A549 (cell line): ENCODE results near the gene RARB. TPM values are rescaled to one million over a fixed set of nuclear protein-coding genes. Genes with fewer than 3 reads are reported as not detected.

Experiments
- ATAC-seq, 2 experiments: fragments of 200-7000 bp in 1 of 2; fragments of >200 bp in 1 of 2; cut with Nextera tagmentation in 1 of 2; cut with Tn5 transposase in 1 of 2; 3 replicates each; pipeline versions ENCODE4 v1.8.0 to v1.9.1; 2018 to 2020; ENCODE audit warnings: mild to moderate bottlenecking in 1 of 2, moderate library complexity in 1 of 2
- CTCF ChIA-PET: fragments of 300-600 bp; sonication (Branson Sonifier 250); formaldehyde crosslinking; extraction: SDS; loops from one replicate; lab custom pipeline; 2021; ENCODE audit warnings: antibody characterized with exemption, inconsistent platforms; lab: Yijun Ruan, JAX
- POLR2A ChIA-PET: fragments of 350-600 bp; formaldehyde crosslinking; extraction: SDS; loops from one replicate; lab custom pipeline; 2021; ENCODE audit warnings: antibody characterized with exemption, inconsistent platforms; lab: Yijun Ruan, JAX
- DNase-seq, 2 experiments: peaks; one replicate each; pipeline versions ENCODE4 v3.0.0 to v3.0.0-alpha.2; 2011 to 2016; ENCODE audit warnings: low read depth in 1 of 2, low spot score in 1 of 2
- FAIRE-seq: peaks from 2 replicates; lab custom pipeline; 2011; peaks lifted over from hg19 to GRCh38; lab: Jason Lieb, UNC
- H3K27ac ChIP-seq, 2 experiments: fragments of >200 bp; sonication (Bioruptor Twin); formaldehyde crosslinking; 3 replicates each; pipeline ENCODE4 v1.5.1; 2016 to 2017
- H3K4me1 ChIP-seq: fragments of >200 bp; sonication (Bioruptor Twin); formaldehyde crosslinking; 3 replicates; pipeline ENCODE4 v1.6.1; 2016
- H3K4me2 ChIP-seq: fragments of >200 bp; sonication (Bioruptor Twin); formaldehyde crosslinking; 3 replicates; pipeline ENCODE4 v1.6.1; 2016
- H3K4me3 ChIP-seq: fragments of >200 bp; sonication (Bioruptor Twin); formaldehyde crosslinking; 3 replicates; pipeline ENCODE4 v1.5.1; 2016
- H3K9me3 ChIP-seq: fragments of >200 bp; sonication (Bioruptor Twin); formaldehyde crosslinking; 3 replicates; pipeline ENCODE4 v1.6.1; 2016
- CBX8 ChIP-seq: fragments of 200-600 bp; sonication (generic); IDR thresholded peaks from 2 replicates; pipeline ENCODE4 v1.6.1; 2016
- CEBPB ChIP-seq, 2 experiments: fragments of >200 bp in 1 of 2; sonication (Bioruptor Twin) in 1 of 2; formaldehyde crosslinking in 1 of 2; IDR thresholded peaks; 2 replicates each; pipeline ENCODE4 v1.6.1; 2012 to 2016
- CTCF ChIP-seq: fragments of >200 bp; sonication (Bioruptor Twin); formaldehyde crosslinking; IDR thresholded peaks from 3 replicates; pipeline ENCODE4 v1.5.1; 2016
- E2F6 ChIP-seq: IDR thresholded peaks from 2 replicates; pipeline ENCODE4 v1.6.1; 2012; ENCODE audit warnings: low read depth, borderline replicate concordance
- EHF ChIP-seq: fragments of 250-450 bp; sonication (Bioruptor Pico); IDR thresholded peaks from 2 replicates; pipeline ENCODE4 v1.5.0; 2020; ENCODE audit warnings: mild to moderate bottlenecking
- EHMT2 ChIP-seq: fragments of 200-600 bp; sonication (generic); IDR thresholded peaks from 2 replicates; pipeline ENCODE4 v1.6.1; 2016; ENCODE audit warnings: antibody characterized with exemption, low read depth, mild to moderate bottlenecking, moderate library complexity
- ESRRA ChIP-seq: fragments of 150-350 bp; IDR thresholded peaks from 2 replicates; pipeline ENCODE4 v1.6.1; 2014; ENCODE audit warnings: mild to moderate bottlenecking, low read length, borderline replicate concordance
- FOSL2 ChIP-seq, 2 experiments: fragments of 450-650 bp in 1 of 2; fragments of >200 bp in 1 of 2; sonication (Bioruptor Twin) in 1 of 2; formaldehyde crosslinking; IDR thresholded peaks; 2 replicates each; pipeline versions ENCODE4 v1.5.0 to v1.6.1; 2016 to 2020; ENCODE audit warnings: mild to moderate bottlenecking in 1 of 2, moderate library complexity in 1 of 2
- HDAC2 ChIP-seq: fragments of 200-600 bp; sonication (generic); IDR thresholded peaks from 2 replicates; pipeline ENCODE4 v1.6.1; 2016
- HEYL ChIP-seq: fragments of 250-450 bp; sonication (Bioruptor Pico); IDR thresholded peaks from 2 replicates; pipeline ENCODE4 v1.8.0; 2021; ENCODE audit warnings: mild to moderate bottlenecking, moderate library complexity
- HMGXB4 ChIP-seq: fragments of 250-450 bp; sonication (Bioruptor Pico); IDR thresholded peaks from 2 replicates; pipeline ENCODE4 v1.5.0; 2021; ENCODE audit warnings: mild to moderate bottlenecking, moderate library complexity, borderline replicate concordance
- HOXB13 ChIP-seq: fragments of 250-450 bp; sonication (Bioruptor Pico); IDR thresholded peaks from 2 replicates; pipeline ENCODE4 v1.5.0; 2020; ENCODE audit warnings: low read depth, mild to moderate bottlenecking, moderate library complexity
- HOXB5 ChIP-seq: fragments of 250-450 bp; sonication (Bioruptor Pico); IDR thresholded peaks from 2 replicates; pipeline ENCODE4 v1.5.0; 2020; ENCODE audit warnings: mild to moderate bottlenecking, moderate library complexity
- JUN ChIP-seq, 2 experiments: fragments of >200 bp; sonication (Bioruptor Twin); formaldehyde crosslinking; IDR thresholded peaks; 2 replicates in 1 of 2; 3 replicates in 1 of 2; pipeline ENCODE4 v1.6.1; 2016 to 2017
- KDM1A ChIP-seq: fragments of 200-600 bp; sonication (generic); IDR thresholded peaks from 2 replicates; pipeline ENCODE4 v1.6.1; 2016; ENCODE audit warnings: low read depth, mild to moderate bottlenecking
- KDM5A ChIP-seq: fragments of 200-600 bp; sonication (generic); IDR thresholded peaks from 2 replicates; pipeline ENCODE4 v1.6.1; 2016; ENCODE audit warnings: antibody characterized with exemption, mild to moderate bottlenecking
- NPAS2 ChIP-seq: fragments of 250-450 bp; sonication (Bioruptor Pico); IDR thresholded peaks from 2 replicates; pipeline ENCODE4 v1.8.0; 2022; ENCODE audit warnings: mild to moderate bottlenecking, moderate library complexity, borderline replicate concordance
- PHF8 ChIP-seq: fragments of 200-600 bp; sonication (generic); IDR thresholded peaks from 2 replicates; pipeline ENCODE4 v1.6.1; 2016; ENCODE audit warnings: low read depth, mild to moderate bottlenecking, antibody characterized with exemption, moderate library complexity, borderline replicate concordance
- POLR2A ChIP-seq: IDR thresholded peaks from 2 replicates; pipeline ENCODE4 v1.6.1; 2012; ENCODE audit warnings: mild to moderate bottlenecking, low read length
- RAD21 ChIP-seq, 2 experiments: fragments of >200 bp in 1 of 2; sonication (Bioruptor Twin) in 1 of 2; formaldehyde crosslinking in 1 of 2; IDR thresholded peaks in 1 of 2; conservative IDR thresholded peaks in 1 of 2; 2 replicates in 1 of 2; 3 replicates in 1 of 2; pipeline ENCODE4 v1.6.1; 2012 to 2018; ENCODE audit warnings: inconsistent platforms in 1 of 2
- RNF2 ChIP-seq: fragments of 200-600 bp; sonication (generic); IDR thresholded peaks from 2 replicates; pipeline ENCODE4 v1.6.1; 2016; ENCODE audit warnings: low read depth, mild to moderate bottlenecking, antibody characterized with exemption, moderate library complexity, borderline replicate concordance
- SMC3 ChIP-seq: fragments of >200 bp; sonication (Bioruptor Twin); formaldehyde crosslinking; IDR thresholded peaks from 3 replicates; pipeline ENCODE4 v1.6.1; 2018; ENCODE audit warnings: inconsistent platforms
- SREBF2 ChIP-seq: fragments of 450-650 bp; IDR thresholded peaks from 2 replicates; pipeline ENCODE4 v1.6.1; 2014; ENCODE audit warnings: mild to moderate bottlenecking, moderate library complexity
- ZFP36 ChIP-seq: fragments of 450-650 bp; IDR thresholded peaks from 2 replicates; pipeline ENCODE4 v1.6.1; 2014; ENCODE audit warnings: borderline replicate concordance; ENCODE audit not compliant: partially characterized antibody
- ZSCAN20 ChIP-seq: fragments of 250-450 bp; sonication (Bioruptor Pico); IDR thresholded peaks from 2 replicates; pipeline ENCODE4 v1.8.0; 2022; ENCODE audit warnings: mild to moderate bottlenecking, moderate library complexity
- whole genome bisulfite sequencing: methylation state at CpG from one replicate; pipeline ENCODE4 v1.1.6; 2017; ENCODE audit errors: missing lambda C conversion rate; 5-methylcytosine and 5-hydroxymethylcytosine counted together
- polyA plus RNA-seq, 4 experiments: library from polyadenylated mRNA; depleted of rRNA in 3 of 4; stranded (reverse); fragments of >200 nt; fragmentation: RNase III in 1 of 4; extraction: RNeasy Plus Mini Kit Qiagen cat#74134 plus additional on column Dnase treatment in 1 of 4; gene quantifications; 2 replicates in 3 of 4; 3 replicates in 1 of 4; pipeline ENCODE4 v1.2.3, GENCODE V29; 2011 to 2017
- TF ChIP-seq, protein P1 (sequence below): fragments of >200 bp; sonication (Bioruptor Twin); formaldehyde crosslinking; IDR thresholded peaks from 2 replicates; pipeline ENCODE4 v1.6.1; 2016
- TF ChIP-seq, protein P2 (sequence below): fragments of >200 bp; sonication (Bioruptor Twin); formaldehyde crosslinking; IDR thresholded peaks from 3 replicates; pipeline ENCODE4 v1.6.1; 2016
- TF ChIP-seq, protein P3 (sequence below): fragments of 150-350 bp; IDR thresholded peaks from 2 replicates; pipeline ENCODE4 v1.6.1; 2014; ENCODE audit warnings: low read depth, mild to moderate bottlenecking, low read length

Gene RARB
- polyA plus RNA-seq, 2 of the 4 experiments (the other 2 are of a cell fraction), result 24.5 to 30.8 TPM

GRCh38 chr3:25441234-25441856, 13.3 kb downstream of the RARB start:
- FAIRE-seq, result no peak
- no peak overlapping the region for H3K27ac ChIP-seq
- TF ChIP-seq EHMT2 (no peak), NPAS2 (no peak), RAD21 (conservative IDR thresholded peaks at IDR 0.05 in 1 of 2, IDR thresholded peaks at IDR 0.05 in 1 of 2) (peak; percentile 13 to 19; a peak in 1 of 5 replicates), CEBPB (IDR thresholded peaks at IDR 0.05) (no peak), KDM5A (no peak), ESRRA (no peak), JUN (IDR thresholded peaks at IDR 0.05) (no peak), EHF (no peak), HOXB5 (no peak), ZSCAN20 (CRISPR knock-in tag) (no peak), CTCF (peak; percentile 73), HMGXB4 (CRISPR knock-in tag) (no peak), RNF2 (no peak), POLR2A (no peak), KDM1A (0 out of 2 replicates have a peak, but pooled peaks have one; percentile 36), HOXB13 (CRISPR knock-in tag) (0 out of 2 replicates have a peak, but pooled peaks have one; percentile 24), HEYL (CRISPR knock-in tag) (no peak), PHF8 (no peak), SREBF2 (no peak), FOSL2 (IDR thresholded peaks at IDR 0.05) (no peak), FOSL2 (CRISPR knock-in tag; IDR thresholded peaks at IDR 0.05) (no peak), HDAC2 (no peak), SMC3 (peak; percentile 23; the same call in 1 of the 3 replicates), ZFP36 (no peak), CBX8 (no peak), E2F6 (no peak)
- TF ChIP-seq, protein P1, sequence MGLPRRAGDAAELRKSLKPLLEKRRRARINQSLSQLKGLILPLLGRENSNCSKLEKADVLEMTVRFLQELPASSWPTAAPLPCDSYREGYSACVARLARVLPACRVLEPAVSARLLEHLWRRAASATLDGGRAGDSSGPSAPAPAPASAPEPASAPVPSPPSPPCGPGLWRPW, result no peak
- TF ChIP-seq, protein P2, sequence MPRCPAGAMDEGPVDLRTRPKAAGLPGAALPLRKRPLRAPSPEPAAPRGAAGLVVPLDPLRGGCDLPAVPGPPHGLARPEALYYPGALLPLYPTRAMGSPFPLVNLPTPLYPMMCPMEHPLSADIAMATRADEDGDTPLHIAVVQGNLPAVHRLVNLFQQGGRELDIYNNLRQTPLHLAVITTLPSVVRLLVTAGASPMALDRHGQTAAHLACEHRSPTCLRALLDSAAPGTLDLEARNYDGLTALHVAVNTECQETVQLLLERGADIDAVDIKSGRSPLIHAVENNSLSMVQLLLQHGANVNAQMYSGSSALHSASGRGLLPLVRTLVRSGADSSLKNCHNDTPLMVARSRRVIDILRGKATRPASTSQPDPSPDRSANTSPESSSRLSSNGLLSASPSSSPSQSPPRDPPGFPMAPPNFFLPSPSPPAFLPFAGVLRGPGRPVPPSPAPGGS, result no peak
- TF ChIP-seq, protein P3, sequence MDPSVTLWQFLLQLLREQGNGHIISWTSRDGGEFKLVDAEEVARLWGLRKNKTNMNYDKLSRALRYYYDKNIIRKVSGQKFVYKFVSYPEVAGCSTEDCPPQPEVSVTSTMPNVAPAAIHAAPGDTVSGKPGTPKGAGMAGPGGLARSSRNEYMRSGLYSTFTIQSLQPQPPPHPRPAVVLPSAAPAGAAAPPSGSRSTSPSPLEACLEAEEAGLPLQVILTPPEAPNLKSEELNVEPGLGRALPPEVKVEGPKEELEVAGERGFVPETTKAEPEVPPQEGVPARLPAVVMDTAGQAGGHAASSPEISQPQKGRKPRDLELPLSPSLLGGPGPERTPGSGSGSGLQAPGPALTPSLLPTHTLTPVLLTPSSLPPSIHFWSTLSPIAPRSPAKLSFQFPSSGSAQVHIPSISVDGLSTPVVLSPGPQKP, result no peak
- no peak overlapping the region for H3K4me2 ChIP-seq
- 84% methylated on average over 17 of the region's 17 CpGs for WGBS
- 0 out of 6 replicates have a peak, but pooled peaks of 1 of the 2 experiments have one; percentile 22 for ATAC-seq
- H3K9me3 ChIP-seq, result no peaks in the 10 kb centered on the region; the same call in 2 of the 3 replicates
- DNase-seq, result no peak
- peaks cover 48% of the 10 kb centered on the region for H3K4me1 ChIP-seq
- CTCF ChIA-PET, result interaction anchor here (0.6 to 3.0 kb wide), 20 partner anchors 8 to 390 kb away, joined by 3 to 20 read pairs (median 3); partner anchors contain the start of gene RARB
- POLR2A ChIA-PET, result no interaction called here
- H3K4me3 ChIP-seq, result no peak overlapping the region
